Mesenchymal stem cell (in vitro differentiated cells and primary cell): ENCODE data around the gene DMD.

ENCODE experiments used
- DNase-seq: peaks from one replicate; pipeline ENCODE4 v3.0.0-alpha.2; 2013
- H2AFZ ChIP-seq: one replicate; pipeline ENCODE4 v1.6.1; 2013; ENCODE audit warnings: low read depth, mild to moderate bottlenecking, control low read depth, inconsistent platforms, low read length, moderate library complexity
- H2AK5ac ChIP-seq: 2 replicates; pipeline ENCODE4 v1.6.1; 2013; ENCODE audit warnings: low read length, moderate library complexity, mild to moderate bottlenecking, inconsistent platforms; ENCODE audit not compliant: severe bottlenecking
- H2BK120ac ChIP-seq: one replicate; pipeline ENCODE4 v1.6.1; 2013; ENCODE audit warnings: low read depth, mild to moderate bottlenecking, inconsistent platforms, low read length, moderate library complexity
- H2BK12ac ChIP-seq, 2 experiments: one replicate each; pipeline ENCODE4 v1.6.1; 2013; ENCODE audit warnings: inconsistent platforms in 2 of 2, low read length in 2 of 2, mild to moderate bottlenecking in 2 of 2, moderate library complexity in 2 of 2, control low read depth in 1 of 2
- H2BK15ac ChIP-seq: one replicate; pipeline ENCODE4 v1.6.1; 2013; ENCODE audit warnings: mild to moderate bottlenecking, low read depth, inconsistent platforms; ENCODE audit not compliant: poor library complexity, severe bottlenecking
- H2BK5ac ChIP-seq: 2 replicates; pipeline ENCODE4 v1.6.1; 2013; ENCODE audit warnings: low read depth, mild to moderate bottlenecking, low read length, control low read depth, inconsistent platforms; ENCODE audit not compliant: poor library complexity, severe bottlenecking
- H3K14ac ChIP-seq, 2 experiments: one replicate each; pipeline ENCODE4 v1.6.1; 2013; ENCODE audit warnings: inconsistent platforms in 2 of 2, low read length in 2 of 2, control low read depth in 1 of 2, mild to moderate bottlenecking in 1 of 2, moderate library complexity in 1 of 2
- H3K18ac ChIP-seq, 2 experiments: one replicate each; pipeline ENCODE4 v1.6.1; 2013; ENCODE audit warnings: inconsistent platforms in 2 of 2, low read length in 2 of 2, control low read depth in 1 of 2, low read depth in 1 of 2, mild to moderate bottlenecking in 1 of 2
- H3K23ac ChIP-seq, 2 experiments: one replicate each; pipeline ENCODE4 v1.6.1; 2013; ENCODE audit warnings: inconsistent platforms in 2 of 2, low read length in 2 of 2, mild to moderate bottlenecking in 2 of 2, moderate library complexity in 2 of 2, control low read depth in 1 of 2
- H3K27ac ChIP-seq: 2 replicates; pipeline ENCODE4 v1.5.1; 2013; ENCODE audit warnings: mild to moderate bottlenecking, moderate library complexity, low read length, control low read depth, inconsistent platforms; ENCODE audit not compliant: poor library complexity, severe bottlenecking
- H3K27me3 ChIP-seq, 2 experiments: 2 replicates each; pipeline versions ENCODE4 v1.6.1 to v1.7.0; 2013; ENCODE audit warnings: low read length in 2 of 2, mild to moderate bottlenecking in 2 of 2, moderate library complexity in 2 of 2, control low read depth in 1 of 2, inconsistent platforms in 1 of 2; ENCODE audit not compliant: control insufficient read depth in 1 of 2, insufficient read depth in 1 of 2
- H3K36me3 ChIP-seq, 2 experiments: 2 replicates each; pipeline versions ENCODE4 v1.6.1 to v1.7.0; 2013; ENCODE audit warnings: low read length in 2 of 2, control low read depth in 1 of 2, inconsistent platforms in 1 of 2, low read depth in 1 of 2, mild to moderate bottlenecking in 1 of 2; ENCODE audit not compliant: insufficient read depth in 2 of 2, control insufficient read depth in 1 of 2
- H3K4ac ChIP-seq, 2 experiments: one replicate each; pipeline ENCODE4 v1.6.1; 2013; ENCODE audit warnings: inconsistent platforms in 2 of 2, low read length in 2 of 2, mild to moderate bottlenecking in 2 of 2, moderate library complexity in 2 of 2, control low read depth in 1 of 2, low read depth in 1 of 2
- H3K4me1 ChIP-seq: 2 replicates; pipeline ENCODE4 v1.6.1; 2013; ENCODE audit warnings: low read depth, low read length, control low read depth; ENCODE audit not compliant: control insufficient read depth, insufficient read depth
- H3K4me2 ChIP-seq: 2 replicates; pipeline ENCODE4 v1.6.1; 2013; ENCODE audit warnings: low read length, mild to moderate bottlenecking, inconsistent platforms; ENCODE audit not compliant: poor library complexity, severe bottlenecking
- H3K4me3 ChIP-seq, 2 experiments: 2 replicates each; pipeline versions ENCODE4 v1.5.1 to v1.7.0; 2013; ENCODE audit warnings: low read length in 2 of 2, mild to moderate bottlenecking in 2 of 2, control low read depth in 1 of 2, low read depth in 1 of 2; ENCODE audit not compliant: insufficient read depth in 1 of 2
- H3K79me1 ChIP-seq: replicated peaks from 2 replicates; pipeline ENCODE4 v1.6.1; 2013; ENCODE audit warnings: mild to moderate bottlenecking, control low read depth, low read length, inconsistent platforms; ENCODE audit not compliant: poor library complexity, severe bottlenecking
- H3K9ac ChIP-seq: 2 replicates; pipeline ENCODE4 v1.7.0; 2013; ENCODE audit warnings: mild to moderate bottlenecking, low read length, moderate library complexity
- H3K9me3 ChIP-seq: 2 replicates; pipeline ENCODE4 v1.7.0; 2013; ENCODE audit warnings: mild to moderate bottlenecking, low read length; ENCODE audit not compliant: control insufficient read depth
- H4K8ac ChIP-seq: one replicate; pipeline ENCODE4 v1.6.1; 2013; ENCODE audit warnings: inconsistent platforms, mild to moderate bottlenecking, low read length, moderate library complexity
- H4K91ac ChIP-seq: one replicate; pipeline ENCODE4 v1.6.1; 2013; ENCODE audit warnings: mild to moderate bottlenecking, low read length, inconsistent platforms
- WGBS: methylation state at CpG from one replicate; pipeline ENCODE4 v1.1.7; 2013; ENCODE audit warnings: mixed read lengths; 5-methylcytosine and 5-hydroxymethylcytosine counted together

The DMD gene

DNA sequence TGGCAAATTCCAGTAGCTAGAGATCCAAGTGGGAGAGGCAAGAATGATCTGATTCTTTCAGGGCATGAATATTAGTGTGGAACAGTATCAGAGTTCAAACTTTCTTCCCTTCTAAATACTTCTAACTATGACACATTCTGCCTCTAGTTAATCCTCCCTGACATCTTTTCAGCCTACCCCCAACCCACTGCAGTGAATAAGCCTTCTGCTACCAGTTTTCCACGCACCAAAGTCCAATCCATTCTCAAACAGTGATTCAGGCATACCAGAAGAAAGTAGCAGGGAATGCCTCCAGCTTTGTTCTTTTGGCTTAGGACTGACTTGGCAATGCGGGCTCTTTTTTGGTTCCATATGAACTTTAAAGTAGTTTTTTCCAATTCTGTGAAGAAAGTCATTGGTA, 1984.1 kb downstream of the DMD start:
- Histone ChIP-seq H3K4me2 (no peak overlapping the region), H3K9ac (peak overlapping the region; percentile 19), H3K4ac (no peak overlapping the region), H3K4me3 (no peak overlapping the region), H2BK5ac (no peak overlapping the region), H3K27me3 (no peaks in the 10 kb centered on the region), H2AFZ (no peak overlapping the region), H3K27ac (no peak overlapping the region), H3K23ac (no peak overlapping the region), H3K9me3 (no peaks in the 10 kb centered on the region), H2AK5ac (no peak overlapping the region), H3K36me3 (no peaks in the 10 kb centered on the region), H3K4me1 (no peaks in the 10 kb centered on the region), H4K91ac (no peak overlapping the region), H4K8ac (no peak overlapping the region), H2BK12ac (no peak overlapping the region), H3K18ac (no peak overlapping the region), H3K79me1 (no peaks in the 10 kb centered on the region), H2BK15ac (no peak overlapping the region), H2BK120ac (no peak overlapping the region), H3K14ac (no peak overlapping the region)
- DNase-seq = no peak
- 63% methylated on average over 1 of the region's 2 CpGs for WGBS

DNA sequence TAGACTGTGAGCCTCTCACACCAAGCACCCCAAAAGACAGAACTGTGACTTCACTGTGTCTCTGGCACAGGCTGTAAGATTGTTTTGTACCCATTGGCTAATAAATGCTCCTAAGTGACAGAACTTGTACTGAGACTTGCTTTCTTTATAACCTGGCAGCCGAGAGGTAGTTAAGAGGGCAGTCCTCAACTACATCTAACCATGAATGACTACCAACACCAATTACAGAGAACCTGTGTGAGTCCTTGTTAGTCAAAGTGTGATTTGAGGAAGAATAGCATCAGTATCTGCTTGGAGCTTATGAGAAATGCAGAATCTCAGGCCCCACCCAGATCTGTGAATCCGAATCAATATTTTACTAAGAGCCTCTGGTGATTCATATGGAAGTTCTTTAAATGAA, 1985.5 kb downstream of the DMD start:
- H3K14ac ChIP-seq = no peak overlapping the region
- no peak overlapping the region for H2BK12ac ChIP-seq
- no peak overlapping the region for H2BK15ac ChIP-seq
- DNase-seq = no peak
- no peak overlapping the region for H4K91ac ChIP-seq
- no peak overlapping the region for H3K27ac ChIP-seq
- H3K79me1 ChIP-seq = no peaks in the 10 kb centered on the region
- H3K4ac ChIP-seq = no peak overlapping the region
- no peak overlapping the region for H3K18ac ChIP-seq
- no peak overlapping the region for H3K4me2 ChIP-seq
- no peak overlapping the region for H3K9ac ChIP-seq
- no peak overlapping the region for H4K8ac ChIP-seq
- H3K9me3 ChIP-seq = no peaks in the 10 kb centered on the region
- H2BK5ac ChIP-seq = no peak overlapping the region
- no peaks in the 10 kb centered on the region for H3K36me3 ChIP-seq
- H3K23ac ChIP-seq = no peak overlapping the region
- no peak overlapping the region for H2AFZ ChIP-seq
- H3K4me3 ChIP-seq = no peak overlapping the region
- no peak overlapping the region for H2BK120ac ChIP-seq
- WGBS = no CpG with 5 or more reads among the region's 2 CpGs
- no peak overlapping the region for H2AK5ac ChIP-seq
- H3K27me3 ChIP-seq = no peaks in the 10 kb centered on the region
- no peaks in the 10 kb centered on the region for H3K4me1 ChIP-seq

DNA sequence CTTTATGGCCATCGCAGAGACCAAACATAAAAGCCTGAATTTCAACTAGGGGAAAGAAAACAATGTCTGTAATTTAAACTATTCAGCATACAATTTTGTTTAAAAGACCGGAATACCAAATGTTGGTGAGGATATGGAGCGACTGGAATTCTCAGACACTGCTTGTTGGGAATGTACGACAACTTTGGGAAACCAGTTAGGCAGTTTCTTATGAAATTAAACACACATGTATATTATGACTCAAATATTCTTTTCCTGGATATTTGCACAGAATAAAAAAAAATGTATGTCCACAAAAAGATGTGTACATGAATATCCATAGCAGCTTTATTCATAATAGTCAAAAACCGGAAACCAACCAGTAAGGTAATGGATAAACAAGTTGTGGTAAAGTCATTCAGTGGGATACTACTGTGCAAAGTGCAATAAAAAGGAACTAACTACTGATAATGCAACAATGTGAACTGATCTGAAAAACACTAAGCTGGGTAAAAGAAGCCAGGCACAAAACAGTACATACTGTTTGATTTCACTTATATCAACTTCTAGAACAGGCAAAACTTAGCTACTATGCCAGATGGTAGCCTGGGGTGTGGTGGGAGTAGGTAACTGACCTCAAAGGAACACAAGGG, 1986.9 kb downstream of the DMD start:
- WGBS = no CpG with 5 or more reads among the region's 5 CpGs
- H4K8ac ChIP-seq = no peak overlapping the region
- no peak overlapping the region for H2BK120ac ChIP-seq
- H3K14ac ChIP-seq = no peak overlapping the region
- no peaks in the 10 kb centered on the region for H3K27me3 ChIP-seq
- H3K36me3 ChIP-seq = no peaks in the 10 kb centered on the region
- no peak overlapping the region for H4K91ac ChIP-seq
- no peak overlapping the region for H2BK12ac ChIP-seq
- no peaks in the 10 kb centered on the region for H3K4me1 ChIP-seq
- H3K79me1 ChIP-seq = no peaks in the 10 kb centered on the region
- H3K4me2 ChIP-seq = no peak overlapping the region
- no peak overlapping the region for H2BK15ac ChIP-seq
- no peak overlapping the region for H3K27ac ChIP-seq
- H2BK5ac ChIP-seq = no peak overlapping the region
- no peak overlapping the region for H3K4me3 ChIP-seq
- H3K18ac ChIP-seq = peak overlapping the region in 1 of 2 experiments; percentile 40
- no peak overlapping the region for H2AFZ ChIP-seq
- no peak overlapping the region for H3K9ac ChIP-seq
- H3K4ac ChIP-seq = no peak overlapping the region
- no peaks in the 10 kb centered on the region for H3K9me3 ChIP-seq
- H3K23ac ChIP-seq = no peak overlapping the region
- no peak for DNase-seq
- no peak overlapping the region for H2AK5ac ChIP-seq

DNA sequence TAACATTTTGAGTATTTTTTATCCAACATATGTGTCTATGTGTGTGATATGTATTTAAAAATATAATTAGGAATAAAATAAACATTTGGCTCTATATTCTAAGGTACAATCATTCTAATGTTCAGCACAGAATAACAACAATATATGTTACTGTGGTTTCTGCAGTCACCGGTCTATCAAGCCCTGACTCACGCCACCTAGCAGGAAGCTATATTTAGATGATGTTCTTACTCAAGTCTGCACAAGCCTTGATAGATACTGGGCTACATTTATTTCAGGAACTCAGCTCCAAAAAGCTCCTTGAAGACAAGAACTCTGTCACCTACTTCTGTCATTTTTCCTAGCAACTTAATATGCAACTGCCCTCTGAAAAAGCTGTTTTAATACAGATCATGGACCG, 1987.5 kb downstream of the DMD start:
- Histone ChIP-seq H2BK15ac (no peak overlapping the region), H3K4ac (no peak overlapping the region), H2AFZ (no peak overlapping the region), H4K8ac (no peak overlapping the region), H2BK5ac (no peak overlapping the region), H3K23ac (no peak overlapping the region), H3K18ac (no peak overlapping the region), H2AK5ac (no peak overlapping the region), H2BK12ac (no peak overlapping the region), H3K9ac (no peak overlapping the region), H3K27ac (no peak overlapping the region), H3K9me3 (no peaks in the 10 kb centered on the region), H3K14ac (no peak overlapping the region), H3K4me3 (no peak overlapping the region), H3K36me3 (no peaks in the 10 kb centered on the region), H3K27me3 (no peaks in the 10 kb centered on the region), H4K91ac (no peak overlapping the region), H3K4me2 (no peak overlapping the region), H3K79me1 (no peaks in the 10 kb centered on the region), H3K4me1 (no peaks in the 10 kb centered on the region), H2BK120ac (no peak overlapping the region)
- WGBS = 31% methylated on average over 3 of the region's 3 CpGs
- peak; percentile 80 for DNase-seq
